IPS-11a (cell line): ENCODE data around the gene RIBC1.
"Not testable (repeated sequence)": the region's sequence is repeated elsewhere in the genome, so short reads cannot be mapped to it uniquely, and the experiment has no call there.

Experiments
- H3K4me3 ChIP-seq: one replicate; pipeline ENCODE4 v1.5.1; 2013; ENCODE audit warnings: low read depth, low read length, control low read depth

The RIBC1 gene

DNA sequence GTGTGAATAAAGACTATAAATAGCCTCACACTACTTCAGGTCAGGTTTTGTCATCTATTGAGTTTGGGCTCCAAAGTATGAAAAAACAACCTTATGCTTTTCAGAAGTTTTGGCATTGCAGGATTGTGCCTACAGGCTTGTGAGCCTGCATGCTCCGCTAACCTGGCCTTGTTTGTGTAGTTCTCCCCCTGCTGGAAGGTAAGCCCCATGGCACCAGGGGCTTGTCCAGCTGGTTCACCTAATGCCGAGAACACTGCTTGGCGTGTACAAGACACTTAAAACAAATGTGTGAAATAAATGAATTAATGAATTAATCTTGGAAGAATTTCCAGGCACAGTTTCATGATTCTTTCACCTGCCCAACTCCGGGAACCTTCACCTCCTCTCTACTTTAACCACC is 13.3 kb downstream of the RIBC1 start:
- no peak overlapping the region for H3K4me3 ChIP-seq

GRCh38 chrX:53437206-53437605 is 14.5 kb downstream of the RIBC1 start:
- H3K4me3 ChIP-seq: no peak overlapping the region

DNA sequence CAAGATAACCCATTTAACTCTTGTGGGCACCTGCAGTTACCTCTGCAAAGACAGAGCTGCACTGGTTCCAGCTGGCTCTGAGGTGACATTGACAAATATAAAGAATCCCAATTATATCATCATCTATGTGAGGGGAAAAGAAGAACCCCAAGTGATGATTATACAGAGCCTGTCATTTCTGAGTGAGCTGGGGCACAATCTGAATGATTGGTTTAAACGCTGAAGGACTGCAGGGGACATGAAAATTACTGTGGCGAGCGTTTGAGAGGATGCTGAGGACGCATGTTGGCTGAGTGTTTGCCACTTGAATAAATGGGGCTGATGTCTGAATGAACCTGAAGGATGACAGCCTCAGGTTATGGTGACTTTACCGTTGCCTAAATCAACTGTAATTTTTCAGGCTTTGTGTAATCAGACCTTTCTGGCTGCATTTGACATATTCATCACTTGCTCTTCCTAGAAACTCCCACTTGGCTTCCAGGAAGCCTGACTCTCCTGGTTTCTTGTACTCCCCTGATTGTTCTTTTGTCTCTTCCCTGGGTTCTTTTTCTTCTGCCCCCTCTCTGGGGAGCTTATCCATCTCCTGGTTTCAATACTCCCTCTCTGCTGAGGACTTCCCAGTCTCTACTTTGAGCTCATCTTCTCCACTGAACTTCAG is 15.6 kb downstream of the RIBC1 start:
- H3K4me3 ChIP-seq: no peak overlapping the region

DNA sequence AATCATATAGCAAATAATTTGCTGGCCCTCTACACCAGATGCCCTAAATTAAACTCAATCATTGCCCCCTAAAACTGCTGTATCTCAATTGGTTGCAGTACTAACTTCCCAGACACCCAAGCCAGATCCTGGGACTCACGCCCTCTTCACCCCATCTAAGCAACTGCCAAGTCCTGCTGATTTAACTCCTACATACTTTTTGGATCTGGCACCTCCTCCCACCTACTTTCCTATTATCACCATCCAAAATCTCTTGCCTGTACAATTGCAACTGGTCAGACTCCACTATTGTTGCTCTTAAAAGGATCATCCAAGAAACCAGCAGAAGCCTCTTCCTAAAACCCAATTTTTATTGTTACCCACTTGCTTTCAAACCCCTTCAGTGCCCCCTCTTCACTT is 16.2 kb downstream of the RIBC1 start:
- no peak overlapping the region for H3K4me3 ChIP-seq

DNA sequence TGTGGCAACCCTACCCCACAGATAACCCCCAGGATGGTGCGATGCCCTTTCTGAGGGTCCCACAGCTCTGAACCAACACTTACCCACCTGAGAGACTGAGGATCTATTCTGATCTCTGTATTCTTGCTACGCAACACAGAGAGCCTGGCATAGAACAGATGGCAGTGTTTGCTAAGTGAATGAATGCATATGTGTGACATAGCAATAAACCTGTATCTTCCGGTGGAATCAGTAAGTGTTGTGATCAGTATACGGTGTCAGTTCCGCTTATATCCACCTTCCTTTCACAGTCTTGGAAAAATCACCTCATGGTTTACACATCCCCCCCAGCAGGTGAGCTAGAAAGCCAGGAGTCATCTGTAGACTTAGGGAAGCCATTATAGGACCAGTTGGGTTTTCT is 17.4 kb downstream of the RIBC1 start:
- H3K4me3 ChIP-seq: peak overlapping the region; percentile 24

GRCh38 chrX:53440621-53441517 is 18.2 kb downstream of the RIBC1 start:
- H3K4me3 ChIP-seq: peak overlapping the region; percentile 24

- peak overlapping the region; percentile 54 for H3K4me3 ChIP-seq
Observed at GRCh38 chrX:53441531-53442321, 19.1 kb downstream of the RIBC1 start.

- no peak overlapping the region for H3K4me3 ChIP-seq
Observed at GRCh38 chrX:53442322-53442631, 19.6 kb downstream of the RIBC1 start.

GRCh38 chrX:53445977-53446376 is 23.3 kb downstream of the RIBC1 start:
- no peak overlapping the region for H3K4me3 ChIP-seq

- no peak overlapping the region for H3K4me3 ChIP-seq
Observed at GRCh38 chrX:53447441-53447840, 24.8 kb downstream of the RIBC1 start.

DNA sequence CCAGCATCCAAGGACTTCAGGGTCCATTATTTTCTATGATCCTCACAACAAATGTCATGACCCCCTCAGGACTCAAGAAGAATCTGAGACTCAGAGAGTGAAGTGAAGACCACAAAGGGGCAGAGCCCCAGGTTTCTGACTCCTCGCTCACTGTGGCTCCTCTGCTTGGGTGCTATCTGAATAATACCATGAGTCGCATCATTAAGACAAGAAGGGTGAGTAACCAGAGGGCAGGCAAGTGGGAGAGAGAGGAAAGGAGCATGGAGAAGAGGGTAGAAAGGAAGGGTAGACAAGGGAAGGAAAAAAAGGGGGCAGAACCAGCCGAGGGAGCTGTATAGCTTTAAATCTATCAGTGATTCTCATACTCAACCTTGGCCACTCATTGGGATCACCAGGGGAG is 27.0 kb downstream of the RIBC1 start:
- no peak overlapping the region for H3K4me3 ChIP-seq

- H3K4me3 ChIP-seq: no peak overlapping the region
Observed at GRCh38 chrX:53452812-53453211, 30.1 kb downstream of the RIBC1 start.

- H3K4me3 ChIP-seq: no peak overlapping the region
Observed at GRCh38 chrX:53456254-53456653, 33.6 kb downstream of the RIBC1 start.

GRCh38 chrX:53458082-53458481 is 35.4 kb downstream of the RIBC1 start:
- no peak overlapping the region for H3K4me3 ChIP-seq

DNA sequence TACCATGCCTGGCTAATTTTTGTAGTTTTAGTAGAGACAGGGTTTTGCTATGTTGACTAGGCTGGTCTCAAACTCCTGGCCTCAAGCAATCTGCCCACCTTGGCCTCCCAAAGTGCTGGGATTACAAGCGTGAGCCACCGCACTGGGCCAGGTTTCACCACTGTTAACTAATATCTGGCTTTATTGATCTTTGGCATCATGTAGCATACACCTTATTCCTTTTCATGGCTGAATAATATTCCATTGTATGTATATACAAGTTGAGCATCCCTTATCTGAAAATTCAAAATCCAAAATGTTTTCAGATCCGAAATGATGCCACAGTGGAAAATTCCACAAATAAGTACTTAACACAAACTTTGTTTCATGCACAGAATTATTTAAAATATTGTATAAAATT is 46.0 kb downstream of the RIBC1 start:
- not testable (repeated sequence) for H3K4me3 ChIP-seq

- no peak overlapping the region for H3K4me3 ChIP-seq
Observed at GRCh38 chrX:53471346-53471745, 48.7 kb downstream of the RIBC1 start.

GRCh38 chrX:53474707-53475106 is 52.0 kb downstream of the RIBC1 start:
- no peak overlapping the region for H3K4me3 ChIP-seq

DNA sequence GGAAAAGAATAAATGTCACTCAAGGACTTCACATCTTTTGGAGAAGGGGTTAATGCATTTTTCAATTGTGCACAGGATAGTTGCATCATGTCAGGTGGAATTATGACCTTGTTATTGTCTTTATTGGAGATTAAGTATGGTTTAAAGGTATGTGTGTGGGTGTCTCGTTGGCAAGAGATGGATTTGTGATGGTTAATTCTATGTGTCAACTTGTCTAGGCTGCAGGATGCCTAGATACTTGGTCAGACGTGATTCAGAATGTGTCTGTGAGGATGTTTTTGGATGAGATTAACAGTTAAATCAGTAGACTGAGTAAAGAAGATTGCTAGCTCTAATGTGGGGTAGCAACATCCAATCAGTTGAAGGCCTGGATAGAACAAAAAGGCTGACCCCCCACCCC is 53.7 kb downstream of the RIBC1 start:
- no peak overlapping the region for H3K4me3 ChIP-seq

DNA sequence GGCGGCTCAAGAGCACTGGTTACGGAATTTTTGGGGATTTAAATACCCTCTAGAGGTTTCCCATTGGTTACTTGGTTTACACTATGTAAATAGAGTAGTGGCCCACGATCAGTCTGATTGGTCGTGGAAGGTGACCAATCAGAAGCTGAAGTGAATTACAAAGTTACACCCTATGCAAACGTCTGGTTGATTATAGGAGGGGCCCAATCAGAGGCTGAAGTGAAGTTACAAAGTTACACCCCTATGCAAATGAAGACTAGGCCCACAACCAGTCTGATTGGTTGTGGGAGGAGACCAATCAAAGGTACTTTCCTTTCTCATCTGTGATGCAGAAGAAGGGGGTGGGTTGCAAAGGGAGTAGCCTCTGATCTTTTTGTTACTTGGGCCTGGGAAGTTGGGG is 56.6 kb downstream of the RIBC1 start:
- no peak overlapping the region for H3K4me3 ChIP-seq
